NK-92 (cell line): ENCODE data around the gene ANKMY2.
"Not testable (repeated sequence)": the region's sequence is repeated elsewhere in the genome, so short reads cannot be mapped to it uniquely, and the experiment has no call there.

Source experiments
- DNase-seq: peaks from one replicate; lab custom pipeline; 2025; ENCODE audit not compliant: unreplicated experiment; lab: John Stamatoyannopoulos, UW

Gene ANKMY2

GRCh38 chr7:16627236-16627635 lies 18.3 kb downstream of the ANKMY2 start:
- no peak for DNase-seq

- DNase-seq, result no peak
Measured at GRCh38 chr7:16626388-16626787, 19.2 kb downstream of the ANKMY2 start.

GRCh38 chr7:16619979-16620408 lies 25.6 kb downstream of the ANKMY2 start:
- no peak for DNase-seq

- no peak for DNase-seq
Measured at GRCh38 chr7:16616542-16616941, 29.0 kb downstream of the ANKMY2 start.

GRCh38 chr7:16616122-16616521 lies 29.4 kb downstream of the ANKMY2 start:
- DNase-seq, result no peak

GRCh38 chr7:16615228-16615627 lies 30.3 kb downstream of the ANKMY2 start:
- no peak for DNase-seq

- no peak for DNase-seq
Measured at GRCh38 chr7:16611711-16612110, 33.8 kb downstream of the ANKMY2 start.

GRCh38 chr7:16609842-16610450 lies 35.6 kb downstream of the ANKMY2 start:
- DNase-seq, result no peak

- DNase-seq, result no peak
Measured at GRCh38 chr7:16606704-16607103, 38.9 kb downstream of the ANKMY2 start.

- no peak for DNase-seq
Measured at GRCh38 chr7:16604054-16604453, 41.5 kb downstream of the ANKMY2 start.

GRCh38 chr7:16603633-16604032 lies 41.9 kb downstream of the ANKMY2 start:
- DNase-seq, result no peak

GRCh38 chr7:16599860-16600259 lies 45.7 kb downstream of the ANKMY2 start:
- no peak for DNase-seq

- DNase-seq, result no peak
Measured at GRCh38 chr7:16598015-16598414, 47.5 kb downstream of the ANKMY2 start.

- DNase-seq, result not testable (repeated sequence)
Measured at GRCh38 chr7:16595596-16595995, 50.0 kb downstream of the ANKMY2 start.

- no peak for DNase-seq
Measured at GRCh38 chr7:16594676-16595075, 50.9 kb downstream of the ANKMY2 start.

- no peak for DNase-seq
Measured at GRCh38 chr7:16594061-16594460, 51.5 kb downstream of the ANKMY2 start.

- DNase-seq, result no peak
Measured at GRCh38 chr7:16592395-16592794, 53.2 kb downstream of the ANKMY2 start.

- no peak for DNase-seq
Measured at GRCh38 chr7:16590424-16590823, 55.1 kb downstream of the ANKMY2 start.

- DNase-seq, result no peak
Measured at GRCh38 chr7:16589881-16590280, 55.7 kb downstream of the ANKMY2 start.

- DNase-seq, result no peak
Measured at GRCh38 chr7:16587790-16588189, 57.8 kb downstream of the ANKMY2 start.

GRCh38 chr7:16587129-16587528 lies 58.4 kb downstream of the ANKMY2 start:
- no peak for DNase-seq

- DNase-seq, result no peak
Measured at GRCh38 chr7:16586081-16586874, 59.3 kb downstream of the ANKMY2 start.

- no peak for DNase-seq
Measured at GRCh38 chr7:16585540-16585939, 60.0 kb downstream of the ANKMY2 start.
